Dermis blood vessel endothelial cell (primary cell): ENCODE data around the gene NFKBIA. TPM values are rescaled to one million over a fixed set of nuclear protein-coding genes. Genes with fewer than 3 reads are reported as not detected.
"Not testable (repeated sequence)": the region's sequence is repeated elsewhere in the genome, so short reads cannot be mapped to it uniquely, and the experiment has no call there.

ENCODE experiments used
- DNase-seq: peaks from one replicate; pipeline ENCODE4 v3.0.0; 2010
- total RNA-seq: library from RNA; depleted of rRNA; stranded (reverse); fragments of >200 nt; gene quantifications from 2 replicates; pipeline ENCODE4 v1.2.3, GENCODE V29; 2014

Gene NFKBIA
- total RNA-seq, 1 donor from 2014 or later, result 262 TPM

DNA sequence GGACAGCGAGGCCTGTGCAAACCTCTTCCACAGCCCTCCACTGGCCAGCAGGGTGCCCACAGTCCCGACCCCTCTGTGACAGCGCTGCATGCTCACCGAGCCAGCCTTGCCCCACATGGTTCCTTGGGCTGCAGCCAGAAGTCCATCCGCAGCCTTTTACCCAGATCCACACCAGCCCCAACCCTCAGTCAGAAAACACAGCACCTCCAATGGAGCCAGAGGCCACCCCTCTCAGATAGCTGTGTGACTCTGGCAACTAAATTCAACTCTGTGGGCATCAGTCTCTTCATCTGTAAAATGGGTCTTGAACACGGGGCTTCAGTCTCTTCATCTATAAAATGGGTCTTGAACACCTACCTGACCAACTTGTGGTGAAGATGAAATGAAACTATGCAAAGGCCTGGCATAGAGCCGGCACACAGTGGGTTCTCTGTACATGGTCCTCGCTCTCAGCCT, 38.0 kb downstream of the NFKBIA start:
- no peak for DNase-seq

DNA sequence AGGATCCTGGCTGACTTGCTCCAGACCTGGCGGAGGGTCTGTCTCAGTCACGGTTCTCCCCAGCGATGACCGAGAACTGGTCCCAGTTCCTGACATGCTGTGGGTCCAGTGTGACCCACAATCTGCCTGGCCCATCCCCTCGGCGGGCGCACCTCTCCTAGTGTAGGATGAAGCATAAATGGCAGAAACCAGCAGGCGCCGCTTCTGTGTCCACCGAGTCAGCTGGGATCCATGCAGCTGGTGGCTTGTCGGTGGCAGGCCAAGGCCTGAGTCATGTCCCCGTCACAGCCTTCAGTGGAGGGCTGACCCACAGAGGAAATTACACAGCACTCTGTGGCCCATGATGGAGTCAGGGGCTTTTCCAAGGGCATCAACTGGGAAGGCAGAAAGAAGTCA, 38.5 kb downstream of the NFKBIA start:
- peak; percentile 57 for DNase-seq

DNA sequence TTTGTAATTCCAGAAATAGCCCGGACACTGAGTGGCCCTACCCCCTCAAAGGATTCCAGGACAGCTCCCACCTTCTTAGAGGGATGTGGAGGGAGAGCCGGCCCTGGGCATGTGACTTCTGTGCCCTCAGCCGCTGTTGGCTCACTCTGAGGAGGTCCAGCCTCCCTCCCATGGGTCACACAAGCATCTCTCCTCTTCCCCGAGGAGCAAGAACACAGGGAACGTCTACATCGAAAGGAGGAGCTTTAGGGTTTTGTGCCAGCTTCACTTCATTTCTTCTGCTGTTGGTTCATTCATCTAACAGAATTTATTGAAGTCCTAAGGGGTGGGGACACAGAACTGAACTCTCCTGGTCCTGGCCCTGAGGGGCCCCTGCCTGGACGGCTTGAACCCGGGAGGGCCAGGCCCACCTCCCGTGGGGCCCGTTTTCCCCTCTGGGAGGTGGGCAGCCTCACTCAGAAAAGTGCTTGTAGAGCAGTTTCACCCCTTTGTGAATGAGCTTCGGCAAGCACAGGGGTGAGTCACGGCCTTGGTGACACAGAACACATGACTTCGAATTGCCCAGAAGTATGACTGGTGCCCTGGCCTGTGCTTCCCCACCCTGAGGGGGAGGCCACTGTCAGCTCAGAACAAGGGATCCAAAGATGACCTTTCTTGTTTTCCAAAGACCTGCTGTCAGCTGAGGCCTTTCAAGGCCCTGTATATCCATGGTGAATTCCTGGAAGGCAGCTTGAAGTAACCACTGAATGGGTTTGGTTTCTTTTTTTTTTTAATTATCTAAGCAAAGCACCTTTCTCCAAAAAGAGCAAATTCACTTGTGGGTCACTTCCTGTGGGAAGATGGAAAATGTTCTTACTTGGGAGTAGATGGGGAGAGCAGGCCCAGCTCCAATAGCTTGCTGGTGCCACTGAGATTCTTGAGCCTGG, 39.2 kb downstream of the NFKBIA start:
- DNase-seq, result peak; percentile 89

DNA sequence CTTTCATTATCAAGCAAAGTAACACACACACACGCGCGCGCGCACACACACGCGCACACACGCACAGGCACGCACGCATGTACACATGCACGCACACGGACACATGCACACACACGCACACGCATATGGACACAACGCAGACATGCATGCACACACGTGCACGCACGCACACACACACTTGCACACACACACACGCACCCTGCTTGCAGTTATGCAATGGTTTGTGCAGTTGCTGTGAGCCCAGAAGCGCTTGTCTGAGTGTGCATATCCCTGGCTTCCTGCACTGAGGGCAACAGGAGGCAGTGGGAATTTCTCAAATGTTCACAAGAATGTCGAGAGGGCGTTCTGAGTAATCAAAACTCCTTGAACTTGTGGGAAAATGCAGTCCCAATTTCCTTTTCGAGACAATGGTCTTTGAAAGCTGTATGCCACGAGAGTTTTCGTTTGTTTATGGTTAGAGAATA, 41.6 kb downstream of the NFKBIA start:
- peak; percentile 97 for DNase-seq

DNA sequence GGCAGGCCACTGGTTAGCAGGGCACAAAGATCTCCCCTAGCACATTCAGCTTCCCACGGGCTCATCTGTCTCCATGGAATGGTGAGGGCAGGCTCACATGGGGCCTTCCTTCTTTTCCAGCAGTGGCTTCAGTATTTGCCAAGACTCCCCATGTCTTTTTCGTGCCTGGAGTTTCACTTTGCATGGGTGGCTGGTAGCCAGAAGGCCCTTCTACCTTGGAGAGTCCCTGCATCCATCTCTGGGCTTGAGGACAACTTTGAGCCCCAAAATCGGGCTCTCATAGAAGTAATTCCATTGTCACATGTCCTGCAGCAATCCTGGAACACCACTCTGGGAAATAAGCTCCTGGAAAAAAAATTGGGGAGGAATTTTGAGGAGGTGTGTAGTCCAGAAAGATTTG, 42.1 kb downstream of the NFKBIA start:
- no peak for DNase-seq

DNA sequence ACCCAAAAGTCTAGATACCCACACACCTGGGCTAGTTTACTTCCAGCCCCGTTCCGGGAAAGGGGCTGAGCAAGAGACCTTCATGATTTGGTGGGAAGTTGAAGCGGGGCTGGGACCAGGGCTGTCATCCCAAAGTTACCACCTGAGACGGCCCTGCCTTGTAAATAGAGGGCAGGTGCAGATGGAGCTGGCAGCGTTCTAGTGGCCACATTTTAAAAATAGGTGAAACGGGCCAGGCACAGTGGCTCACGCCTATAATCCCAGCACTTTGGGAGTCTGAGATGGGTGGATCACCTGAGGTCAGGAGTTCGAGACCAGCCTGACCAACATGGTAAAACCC, 43.4 kb downstream of the NFKBIA start:
- no peak for DNase-seq

DNA sequence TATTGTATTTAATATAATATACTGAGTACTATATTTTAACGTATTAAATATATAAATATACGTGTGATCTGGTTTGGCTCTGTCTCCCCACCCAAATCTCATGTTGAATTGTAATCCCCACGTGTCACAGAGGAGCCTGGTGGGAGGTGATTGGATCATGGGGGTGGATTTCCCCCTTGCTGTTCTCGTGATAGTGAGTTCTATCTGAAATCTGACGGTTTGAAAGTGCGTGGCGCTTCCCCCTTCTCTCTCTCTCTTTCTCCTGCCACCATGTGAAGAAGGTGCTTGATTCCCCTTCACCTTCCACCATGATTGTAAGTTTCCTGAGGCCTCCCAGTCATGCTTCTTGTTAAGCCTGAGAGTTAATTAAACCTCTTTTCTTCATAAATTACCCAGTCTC, 44.9 kb downstream of the NFKBIA start:
- not testable (repeated sequence) for DNase-seq

DNA sequence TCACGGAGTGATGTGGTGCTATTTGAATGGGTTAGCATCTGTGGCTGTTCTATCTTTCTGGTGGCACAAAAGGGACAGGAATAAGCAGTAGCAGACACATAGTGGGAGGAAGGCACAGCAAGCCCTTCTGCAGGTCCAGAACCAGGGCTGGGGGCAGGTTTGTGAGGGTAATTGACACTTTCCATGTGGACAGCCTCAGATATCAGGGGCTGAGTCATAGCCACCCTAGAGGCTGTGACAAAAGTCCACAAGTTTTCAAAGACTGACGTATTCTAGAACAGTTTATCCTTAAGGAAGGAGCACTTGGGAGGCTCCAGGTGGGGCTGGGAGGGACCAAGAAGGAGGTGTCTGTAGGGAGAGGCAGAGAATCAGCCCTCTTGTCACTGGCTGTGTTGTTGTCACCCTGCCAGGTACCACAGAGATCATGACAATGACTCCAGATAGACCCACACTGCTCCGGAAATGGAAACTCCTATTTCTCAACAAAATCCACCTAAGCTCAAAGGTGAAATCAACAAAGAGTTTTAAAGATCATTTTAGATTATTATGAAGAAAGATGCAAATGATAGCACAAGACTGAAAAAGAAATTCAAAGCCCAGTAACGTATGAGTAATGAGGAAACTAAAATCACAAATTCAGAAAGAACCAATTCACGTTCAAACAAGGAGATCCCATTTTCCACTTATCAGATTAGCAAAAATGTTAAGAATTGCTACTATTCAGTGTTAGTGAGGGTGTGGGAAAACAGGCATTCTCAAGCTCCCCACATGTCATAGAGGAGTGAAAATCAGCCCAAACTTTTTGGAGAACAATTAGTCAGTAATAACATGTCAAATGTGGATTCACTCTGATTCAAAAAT, 48.3 kb downstream of the NFKBIA start:
- no peak for DNase-seq

DNA sequence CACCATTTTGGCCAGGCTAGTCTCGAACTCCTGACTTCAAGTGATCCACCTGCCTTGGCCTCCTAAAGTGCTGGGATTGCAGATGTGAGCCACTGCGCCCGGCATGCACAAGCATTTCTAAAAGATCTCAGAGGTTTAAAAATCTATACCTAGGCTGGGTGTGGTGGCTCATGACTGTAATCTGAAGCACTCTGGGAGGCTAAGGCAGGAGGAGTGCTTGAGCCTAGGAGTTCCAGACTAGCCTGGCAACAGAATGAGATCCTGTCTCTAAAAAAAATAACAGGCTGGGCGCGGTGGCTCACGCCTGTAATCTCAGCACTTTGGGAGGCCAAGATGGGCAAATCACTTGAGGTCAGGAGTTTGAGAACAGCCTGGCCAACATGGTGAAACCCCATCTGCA, 49.3 kb downstream of the NFKBIA start:
- not testable (repeated sequence) for DNase-seq

DNA sequence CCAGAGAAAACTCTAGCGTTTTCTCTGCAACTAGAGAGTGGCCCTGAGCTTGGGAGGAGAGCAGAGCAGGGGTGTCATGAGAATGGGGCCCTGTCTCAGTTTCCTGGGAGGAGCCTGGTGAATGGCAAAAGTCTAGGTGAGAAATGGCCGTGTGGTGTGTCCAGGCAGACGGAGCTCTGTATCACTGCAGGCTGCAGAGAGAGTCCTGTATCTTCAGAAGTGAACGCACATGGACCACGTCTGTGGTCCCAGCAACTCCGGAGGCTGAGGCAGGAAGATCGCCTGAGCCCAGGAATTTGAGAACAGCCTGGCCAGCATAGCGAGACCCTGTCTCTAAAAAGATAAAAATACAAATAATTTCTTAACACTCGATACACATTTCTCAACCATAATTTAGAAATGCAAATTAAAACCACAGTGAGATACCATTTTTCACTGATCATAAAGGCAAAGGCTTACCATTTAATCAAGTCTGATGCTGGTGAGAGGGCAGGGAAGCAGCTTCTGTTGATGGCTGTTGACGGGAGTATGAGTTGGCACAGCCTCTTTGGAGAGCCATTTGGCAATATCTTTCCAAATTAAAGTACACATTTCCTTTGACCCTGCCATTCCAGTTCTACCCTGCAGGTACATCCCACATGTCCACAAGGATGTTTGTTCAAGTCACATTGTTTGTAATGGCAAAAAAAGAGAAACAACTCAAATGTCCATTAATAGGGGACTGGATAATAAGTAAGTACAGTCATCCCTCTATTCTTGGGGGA, 51.0 kb downstream of the NFKBIA start:
- DNase-seq, result no peak

DNA sequence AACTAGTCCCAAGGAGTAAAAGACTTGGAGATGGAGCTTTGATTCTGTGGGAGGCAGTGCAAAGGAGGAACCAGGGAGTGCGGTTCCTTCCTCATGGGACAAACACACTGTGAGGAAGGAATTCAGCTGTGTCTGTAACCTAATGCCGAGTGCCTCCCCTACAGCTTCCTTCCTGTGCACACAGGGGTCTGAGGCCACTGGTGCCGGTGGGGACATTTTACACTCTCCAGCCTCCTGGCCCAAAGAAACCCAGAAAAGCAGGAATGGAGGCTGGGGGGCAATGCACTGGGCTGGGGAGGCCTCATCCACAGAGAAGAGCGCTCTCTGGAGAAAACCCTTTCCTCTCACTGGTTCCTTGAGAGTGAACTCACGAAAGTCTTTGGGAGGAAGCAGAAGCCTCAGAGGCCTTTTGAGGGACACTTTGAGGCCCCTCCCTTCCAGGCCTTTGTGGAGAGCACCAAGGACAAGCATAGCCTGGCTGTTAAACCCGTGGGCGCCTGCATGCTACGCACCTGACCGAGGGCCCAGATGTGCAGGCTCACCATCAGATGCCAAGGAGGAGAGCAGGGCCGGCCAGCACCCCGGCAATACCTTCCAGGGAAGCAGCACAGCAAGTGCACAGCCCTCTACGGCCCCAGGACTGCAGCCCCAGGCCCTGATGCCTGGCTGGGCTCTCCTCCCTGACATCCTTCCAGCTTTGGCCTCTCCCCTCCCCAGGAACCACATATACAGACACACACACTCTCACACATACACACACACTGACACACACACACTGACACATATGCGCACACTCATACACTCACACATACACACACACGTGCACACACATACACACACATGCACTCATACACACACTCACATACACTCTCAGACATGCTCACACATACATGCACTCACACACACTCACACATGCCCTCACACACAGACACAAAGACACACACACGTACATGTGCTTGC, 52.0 kb downstream of the NFKBIA start:
- DNase-seq, result no peak

DNA sequence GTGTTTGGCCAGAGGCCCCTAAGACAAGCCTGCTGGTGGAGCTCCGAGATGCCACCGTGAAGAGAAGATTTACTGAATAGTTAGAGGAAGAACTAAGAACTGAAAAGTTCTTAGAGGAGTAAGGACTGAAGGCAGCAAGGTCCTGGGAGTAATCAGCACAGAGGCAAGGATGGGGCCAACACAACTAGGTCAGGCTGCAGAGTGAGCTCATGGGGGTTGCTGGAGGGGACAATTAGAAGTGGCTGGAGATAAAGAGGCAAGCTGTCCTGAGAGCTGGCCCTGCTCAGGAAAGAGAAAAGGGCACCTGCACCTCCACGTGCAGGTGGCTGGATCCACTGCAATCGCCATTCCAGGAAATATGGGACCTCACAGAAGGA, 52.7 kb downstream of the NFKBIA start:
- DNase-seq, result no peak

Other genes starting within 250 kb of the NFKBIA start
- 203 and 270 TPM in 2 replicates for gene PSMA6, start 112.4 kb downstream of the NFKBIA start, total RNA-seq
- gene INSM2, start 129.4 kb upstream of the NFKBIA start, total RNA-seq, result not detected in 2 replicates